Skin of body (tissue), 3 donors: ENCODE data around the gene ZBTB46. TPM values are rescaled to one million over a fixed set of nuclear protein-coding genes. Genes with fewer than 3 reads are reported as not detected.

ENCODE experiments used
- DNase-seq: peaks from one replicate; lab custom pipeline; 2025; lab: John Stamatoyannopoulos, UW
- small RNA-seq: library from RNA; depleted of rRNA; stranded (forward); fragments of <200 nt; gene quantifications from one replicate; pipeline ENCODE3, GENCODE V24; 2014; ENCODE audit warnings: low replicate concordance
- total RNA-seq: library from RNA; depleted of rRNA; stranded (reverse); fragments of >200 nt; gene quantifications from one replicate; pipeline ENCODE4 v1.2.3, GENCODE V29; 2014

The ZBTB46 gene
- total RNA-seq, 1 donor from 2014 or later = 8.3 TPM

- DNase-seq = no peak
These were observed 134.3 kb downstream of the ZBTB46 start, which contains the start of gene TNFRSF6B for GRCh38 chr20:63696628-63697356. TNFRSF6B (plus strand) TSS chr20:63696652; CDS start chr20:63696768, 116 bp downstream.

- DNase-seq = no peak
These were observed 134.8 kb downstream of the ZBTB46 start for GRCh38 chr20:63696306-63696627.

GRCh38 chr20:63695424-63696305, 135.4 kb downstream of the ZBTB46 start:
- no peak for DNase-seq

- DNase-seq = no peak
These were observed 136.3 kb downstream of the ZBTB46 start for GRCh38 chr20:63694584-63695423.

GRCh38 chr20:63693733-63694583, 137.1 kb downstream of the ZBTB46 start:
- no peak for DNase-seq

Small RNA genes lying within 50 kb of the gene (small RNA-seq; reads per million reads assigned to genes)
- gene LIME1 (not detected), gene TNFRSF6B (not detected)

Other genes with a start within 250 kb of the ZBTB46 start
- 6.4 TPM for gene GMEB2, start 204.2 kb downstream of the ZBTB46 start, total RNA-seq
- gene STMN3, start 177.8 kb downstream of the ZBTB46 start, total RNA-seq = 21.6 TPM
- 13.3 TPM for gene RTEL1, start 173.0 kb downstream of the ZBTB46 start, total RNA-seq
- 3.4 TPM for gene TNFRSF6B, start 134.6 kb downstream of the ZBTB46 start, total RNA-seq
- 16.3 TPM for gene ARFRP1, start 123.3 kb downstream of the ZBTB46 start, total RNA-seq
- gene ZGPAT, start 123.2 kb downstream of the ZBTB46 start, total RNA-seq = 9.8 TPM
- gene LIME1, start 94.6 kb downstream of the ZBTB46 start, total RNA-seq = 3.7 TPM
- 21.5 TPM for gene SLC2A4RG, start 91.5 kb downstream of the ZBTB46 start, total RNA-seq
- not detected for gene ABHD16B, start 30.2 kb upstream of the ZBTB46 start, total RNA-seq
- gene TPD52L2, start 34.0 kb upstream of the ZBTB46 start, total RNA-seq = 39.3 TPM
- gene DNAJC5, start 63.9 kb upstream of the ZBTB46 start, total RNA-seq = 20.9 TPM
- gene UCKL1, start 125.2 kb upstream of the ZBTB46 start, total RNA-seq = 23.0 TPM
- 9.7 TPM for gene ZNF512B, start 138.7 kb upstream of the ZBTB46 start, total RNA-seq
- gene SAMD10, start 148.4 kb upstream of the ZBTB46 start, total RNA-seq = 1.6 TPM
- gene PRPF6, start 149.9 kb upstream of the ZBTB46 start, total RNA-seq = 39.9 TPM
- 0.39 TPM for gene C20orf204, start 204.9 kb upstream of the ZBTB46 start, total RNA-seq
- 3.7 TPM for gene SOX18, start 218.4 kb upstream of the ZBTB46 start, total RNA-seq
- 15.1 TPM for gene TCEA2, start 231.9 kb upstream of the ZBTB46 start, total RNA-seq
- 6.6 TPM for gene RGS19, start 248.3 kb upstream of the ZBTB46 start, total RNA-seq
- gene OPRL1, start 248.8 kb upstream of the ZBTB46 start, total RNA-seq = 0.89 TPM